Measurements from ENCODE around the gene DDIT3. TPM values are rescaled to one million over a fixed set of nuclear protein-coding genes. Genes with fewer than 3 reads are reported as not detected.

Gene DDIT3
- total RNA-seq, 1 experiment from 2014 or later: 79.2 TPM

- BruUV-seq (replicated peaks): no TSS peak
- POLR2A ChIA-PET: interaction anchor here (0.6 to 1.1 kb wide), 3 partner anchors 28 to 461 kb away, joined by 3 to 7 read pairs (median 5); partner anchors contain the start of gene DDIT3
- intact Hi-C loops (cut with micrococcal nuclease; ENCODE audit: unreplicated experiment): no loop called here
These were observed 31.7 kb downstream of the DDIT3 start for GRCh38 chr12:57488402-57489156.

DNA sequence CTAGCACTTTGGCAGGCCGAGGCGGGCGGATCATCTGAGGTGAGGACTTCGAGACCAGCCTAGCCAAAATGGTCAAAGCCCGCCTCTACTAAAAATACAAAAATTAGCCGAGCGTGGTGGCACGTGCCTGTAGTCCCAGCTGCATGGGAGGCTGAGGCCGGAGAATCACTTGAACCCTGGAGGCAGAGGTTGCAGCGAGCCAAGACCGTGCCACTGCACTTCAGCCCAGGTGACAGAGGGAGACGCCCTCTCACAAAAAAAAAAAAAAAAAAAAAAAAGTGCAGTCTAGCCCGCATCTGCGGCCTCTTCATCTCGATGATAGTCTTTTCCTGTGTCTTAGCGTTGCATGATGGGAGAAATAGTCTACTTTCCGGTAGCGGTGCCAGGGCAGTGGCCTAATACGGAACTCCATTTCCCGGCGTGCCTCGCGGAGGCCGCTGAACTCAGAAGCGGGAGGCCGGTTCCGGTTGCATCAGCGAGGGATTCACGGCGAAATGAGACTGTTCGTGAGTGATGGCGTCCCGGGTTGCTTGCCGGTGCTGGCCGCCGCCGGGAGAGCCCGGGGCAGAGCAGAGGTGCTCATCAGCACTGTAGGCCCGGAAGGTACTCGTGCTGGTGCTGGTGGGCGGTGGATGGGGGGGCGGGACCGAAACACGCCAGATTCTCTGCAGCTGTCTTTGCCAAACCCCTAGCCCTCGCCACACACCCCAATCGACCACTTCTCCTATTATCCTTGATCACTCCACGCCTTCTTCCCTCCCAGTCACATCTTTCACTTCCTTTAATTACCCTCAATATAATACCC is 32.5 kb downstream of the DDIT3 start, which contains the start of gene MARS1:
TSS of gene MARS1 (plus strand) at position 472 of the 805 bp plus-strand sequence. CDS start at position 495, 23 bp downstream.
- Mint-ChIP-seq H3K27ac (ENCODE audit: unreplicated experiment) (peak within 1 kb of the TSS; percentile 97), H3K9me3 (ENCODE audit: unreplicated experiment) (no peaks in the 10 kb centered on the region), H3K4me1 (ENCODE audit: low read depth, unreplicated experiment) (peaks cover 22% of the 10 kb centered on the region), H3K4me3 (ENCODE audit: unreplicated experiment) (peak within 1 kb of the TSS; percentile 94), H3K36me3 (ENCODE audit: insufficient read depth, unreplicated experiment) (peaks cover 48% of the 10 kb centered on the region), H3K27me3 (ENCODE audit: insufficient read depth, unreplicated experiment) (no peaks in the 10 kb centered on the region)
- Histone ChIP-seq H3K36me3 (ENCODE audit: control insufficient read depth, insufficient read depth, low read length) (peaks cover 6% of the 10 kb centered on the region), H3K4me3 (ENCODE audit: low read depth, low read length) (peak within 1 kb of the TSS; percentile 87), H3K9me3 (no peaks in the 10 kb centered on the region), H3K4me1 (0 out of 2 replicates have a peak, but pooled peaks cover 7% of the 10 kb centered on the region), H3K27me3 (replicated peaks; ENCODE audit: control insufficient read depth, insufficient read depth, low read length) (no peaks in the 10 kb centered on the region)
- peak; percentile 94 for DNase-seq
- TSS peak; percentile 79 for BruUV-seq (replicated peaks)
- intact Hi-C loops (cut with micrococcal nuclease; ENCODE audit: unreplicated experiment): no loop called here
- POLR2A ChIA-PET: interaction anchor here (0.9 to 1.1 kb wide), 2 partner anchors 29 to 33 kb away, joined by 5 to 7 read pairs; partner anchors contain the start of gene DDIT3
- CTCF ChIA-PET: no interaction called here
- TF ChIP-seq, protein P1, sequence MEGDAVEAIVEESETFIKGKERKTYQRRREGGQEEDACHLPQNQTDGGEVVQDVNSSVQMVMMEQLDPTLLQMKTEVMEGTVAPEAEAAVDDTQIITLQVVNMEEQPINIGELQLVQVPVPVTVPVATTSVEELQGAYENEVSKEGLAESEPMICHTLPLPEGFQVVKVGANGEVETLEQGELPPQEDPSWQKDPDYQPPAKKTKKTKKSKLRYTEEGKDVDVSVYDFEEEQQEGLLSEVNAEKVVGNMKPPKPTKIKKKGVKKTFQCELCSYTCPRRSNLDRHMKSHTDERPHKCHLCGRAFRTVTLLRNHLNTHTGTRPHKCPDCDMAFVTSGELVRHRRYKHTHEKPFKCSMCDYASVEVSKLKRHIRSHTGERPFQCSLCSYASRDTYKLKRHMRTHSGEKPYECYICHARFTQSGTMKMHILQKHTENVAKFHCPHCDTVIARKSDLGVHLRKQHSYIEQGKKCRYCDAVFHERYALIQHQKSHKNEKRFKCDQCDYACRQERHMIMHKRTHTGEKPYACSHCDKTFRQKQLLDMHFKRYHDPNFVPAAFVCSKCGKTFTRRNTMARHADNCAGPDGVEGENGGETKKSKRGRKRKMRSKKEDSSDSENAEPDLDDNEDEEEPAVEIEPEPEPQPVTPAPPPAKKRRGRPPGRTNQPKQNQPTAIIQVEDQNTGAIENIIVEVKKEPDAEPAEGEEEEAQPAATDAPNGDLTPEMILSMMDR (IDR thresholded peaks at IDR 0.05; ENCODE audit: insufficient read depth in 1 of 2, low read depth in 1 of 2, low read length in 1 of 2, severe bottlenecking in 1 of 2, unreplicated experiment in 1 of 2): no peak

More at GRCh38 chr12:57488402-57489156, 31.7 kb downstream of the DDIT3 start:
- H3K36me3 ChIP-seq (ENCODE audit: control insufficient read depth, insufficient read depth, low read length): peaks cover 6% of the 10 kb centered on the region
- peaks cover 52% of the 10 kb centered on the region for H3K36me3 Mint-ChIP-seq (ENCODE audit: insufficient read depth, unreplicated experiment)
- peaks cover 16% of the 10 kb centered on the region for H3K4me1 Mint-ChIP-seq (ENCODE audit: low read depth, unreplicated experiment)
- H3K27me3 ChIP-seq (replicated peaks; ENCODE audit: control insufficient read depth, insufficient read depth, low read length): no peaks in the 10 kb centered on the region
- H3K9me3 ChIP-seq: no peaks in the 10 kb centered on the region
- 0 out of 2 replicates have a peak, but pooled peaks cover 7% of the 10 kb centered on the region for H3K4me1 ChIP-seq
- no peaks in the 10 kb centered on the region for H3K9me3 Mint-ChIP-seq (ENCODE audit: unreplicated experiment)
- H3K27me3 Mint-ChIP-seq (ENCODE audit: insufficient read depth, unreplicated experiment): no peaks in the 10 kb centered on the region
- peak overlapping the region; percentile 97 for H3K27ac Mint-ChIP-seq (ENCODE audit: unreplicated experiment)
- peak overlapping the region; percentile 94 for H3K4me3 Mint-ChIP-seq (ENCODE audit: unreplicated experiment)
- peak overlapping the region; percentile 87 for H3K4me3 ChIP-seq (ENCODE audit: low read depth, low read length)
- DNase-seq: no peak
- CTCF ChIA-PET: no interaction called here
- TF ChIP-seq, protein P1 (IDR thresholded peaks at IDR 0.05; ENCODE audit: insufficient read depth in 1 of 2, low read depth in 1 of 2, low read length in 1 of 2, severe bottlenecking in 1 of 2, unreplicated experiment in 1 of 2): no peak

- H3K27ac Mint-ChIP-seq (ENCODE audit: unreplicated experiment): no peak overlapping the region
- CTCF ChIA-PET: no interaction called here
These were observed 33.2 kb downstream of the DDIT3 start for GRCh38 chr12:57487055-57487596.

More at GRCh38 chr12:57487055-57487596, 33.2 kb downstream of the DDIT3 start:
- POLR2A ChIA-PET: interaction anchor here (0.6 kb wide), 1 partner anchor 33 kb away, joined by 3 read pairs; no protein-coding TSS in a partner anchor
- Mint-ChIP-seq H3K9me3 (ENCODE audit: unreplicated experiment) (no peaks in the 10 kb centered on the region), H3K4me3 (ENCODE audit: unreplicated experiment) (peak overlapping the region; percentile 94), H3K27me3 (ENCODE audit: insufficient read depth, unreplicated experiment) (no peaks in the 10 kb centered on the region), H3K4me1 (ENCODE audit: low read depth, unreplicated experiment) (peaks cover 22% of the 10 kb centered on the region), H3K36me3 (ENCODE audit: insufficient read depth, unreplicated experiment) (peaks cover 42% of the 10 kb centered on the region)
- TF ChIP-seq, protein P1 (IDR thresholded peaks at IDR 0.05; ENCODE audit: insufficient read depth in 1 of 2, low read depth in 1 of 2, low read length in 1 of 2, severe bottlenecking in 1 of 2, unreplicated experiment in 1 of 2): no peak
- Histone ChIP-seq H3K36me3 (ENCODE audit: control insufficient read depth, insufficient read depth, low read length) (peaks cover 6% of the 10 kb centered on the region), H3K27me3 (replicated peaks; ENCODE audit: control insufficient read depth, insufficient read depth, low read length) (no peaks in the 10 kb centered on the region), H3K4me3 (ENCODE audit: low read depth, low read length) (no peak overlapping the region), H3K9me3 (no peaks in the 10 kb centered on the region), H3K4me1 (0 out of 2 replicates have a peak, but pooled peaks cover 7% of the 10 kb centered on the region)
- BruUV-seq (replicated peaks): no TSS peak
- no peak for DNase-seq
- intact Hi-C loops (cut with micrococcal nuclease; ENCODE audit: unreplicated experiment): no loop called here

Data from Caco-2 (cell line).